HCT116 (cell line): ENCODE results near the gene ATAD3A. TPM values are rescaled to one million over a fixed set of nuclear protein-coding genes. Genes with fewer than 3 reads are reported as not detected.
"Not testable (repeated sequence)": the region's sequence is repeated elsewhere in the genome, so short reads cannot be mapped to it uniquely, and the experiment has no call there.

Experiments
- ATAC-seq: fragments of 200-7000 bp; cut with Tn5 transposase; 2 replicates; pipeline ENCODE4 v1.9.1; 2020; ENCODE audit warnings: mild to moderate bottlenecking, moderate library complexity
- BruUV-seq: library from RNA; stranded (reverse); fragments of 400-500 nt; replicated peaks from 2 replicates; lab custom pipeline; 2021; lab: Mats Ljungman, UMichigan
- CTCF ChIA-PET: fragments of 300-600 bp; sonication (Branson Sonifier 250); formaldehyde crosslinking; loops from one replicate; lab custom pipeline; 2021; ENCODE audit warnings: antibody characterized with exemption; lab: Charles Lee
- POLR2A ChIA-PET: fragments of 300-600, 350-600 bp; sonication (Branson Sonifier 250); formaldehyde crosslinking; loops from one replicate; lab custom pipeline; 2021; ENCODE audit warnings: antibody characterized with exemption; lab: Charles Lee
- RAD21 ChIA-PET, 2 experiments: fragments of 300-600 bp; sonication (Branson Sonifier 250); formaldehyde crosslinking; loops; one replicate each; lab custom pipeline; 2023; ENCODE audit warnings: low total read pairs in 2 of 2; ENCODE audit not compliant: uncharacterized antibody in 2 of 2, unreplicated experiment in 2 of 2, low non-redundant PET in 1 of 2; lab: Charles Lee
- DNase-seq: peaks from one replicate; pipeline ENCODE4 v3.0.0-alpha.2; 2010; ENCODE audit warnings: low read depth, low spot score
- H2AFZ ChIP-seq: fragments of 200-600 bp; shearing (Covaris generic), sonication (generic); 2 replicates; pipeline ENCODE4 v1.6.1; 2017; ENCODE audit warnings: low read depth, mixed run types, mixed read lengths, antibody characterized with exemption, low read length; ENCODE audit not compliant: poor library complexity, severe bottlenecking
- H3K27ac ChIP-seq: 2 replicates; pipeline ENCODE4 v1.5.1; 2012; ENCODE audit warnings: low read depth, low read length
- H3K27me3 ChIP-seq: fragments of 200-600 bp; sonication (generic); 2 replicates; pipeline ENCODE4 v1.6.1; 2016; ENCODE audit warnings: mixed run types, low read length, mixed read lengths; ENCODE audit not compliant: insufficient read depth
- H3K36me3 ChIP-seq, 2 experiments: fragments of 200-500 bp in 1 of 2; fragments of 200-600 bp in 1 of 2; sonication (Bioruptor generic) in 1 of 2; sonication (generic) in 1 of 2; 2 replicates each; pipeline versions ENCODE4 v1.5.1 to v1.6.1; 2014 to 2016; ENCODE audit warnings: low read length in 2 of 2, inconsistent platforms in 1 of 2, mixed read lengths in 1 of 2, mixed run types in 1 of 2; ENCODE audit not compliant: insufficient read depth in 2 of 2, control insufficient read depth in 1 of 2
- H3K4me1 ChIP-seq, 2 experiments: fragments of 200-600 bp in 1 of 2; sonication (generic) in 1 of 2; 2 replicates each; pipeline versions ENCODE4 v1.5.1 to v1.6.1; 2012 to 2017; ENCODE audit warnings: low read length in 2 of 2, inconsistent platforms in 1 of 2, mild to moderate bottlenecking in 1 of 2, mixed read lengths in 1 of 2, mixed run types in 1 of 2, moderate library complexity in 1 of 2; ENCODE audit not compliant: insufficient read depth in 2 of 2, control insufficient read depth in 1 of 2
- H3K4me2 ChIP-seq: fragments of 200-600 bp; sonication (generic); 2 replicates; pipeline ENCODE4 v1.6.1; 2017; ENCODE audit warnings: mixed run types, low read length, mixed read lengths
- H3K4me3 ChIP-seq, 2 experiments: fragments of 200-600 bp in 1 of 2; sonication (generic) in 1 of 2; replicated peaks in 1 of 2; 2 replicates each; pipeline ENCODE4 v1.5.1; 2011 to 2016; ENCODE audit warnings: low read length in 2 of 2, control low read depth in 1 of 2, low read depth in 1 of 2, mild to moderate bottlenecking in 1 of 2, mixed read lengths in 1 of 2, mixed run types in 1 of 2
- H3K79me2 ChIP-seq: fragments of 200-600 bp; sonication (generic); 2 replicates; pipeline ENCODE4 v1.6.1; 2017; ENCODE audit warnings: mild to moderate bottlenecking, mixed run types, low read length, moderate library complexity, mixed read lengths; ENCODE audit not compliant: insufficient read depth
- H3K9ac ChIP-seq: fragments of 200-600 bp; sonication (generic); 2 replicates; pipeline ENCODE4 v1.6.1; 2016; ENCODE audit warnings: low read length, mixed read lengths
- H3K9me2 ChIP-seq: fragments of 200-600 bp; sonication (generic), shearing (Covaris generic); 2 replicates; pipeline ENCODE4 v1.6.1; 2017; ENCODE audit warnings: mixed run types, mild to moderate bottlenecking, moderate library complexity; ENCODE audit not compliant: insufficient read depth
- H3K9me3 ChIP-seq, 2 experiments: fragments of 200-500 bp in 1 of 2; fragments of 200-600 bp in 1 of 2; sonication (Bioruptor generic) in 1 of 2; sonication (generic) in 1 of 2; 2 replicates each; pipeline ENCODE4 v1.6.1; 2014 to 2017; ENCODE audit warnings: low read length in 2 of 2, mixed read lengths in 2 of 2, inconsistent platforms in 1 of 2, low read depth in 1 of 2, mild to moderate bottlenecking in 1 of 2, mixed run types in 1 of 2, moderate library complexity in 1 of 2; ENCODE audit not compliant: control insufficient read depth in 1 of 2, insufficient read depth in 1 of 2
- H4K20me1 ChIP-seq: fragments of 200-600 bp; sonication (generic), shearing (Covaris generic); 2 replicates; pipeline ENCODE4 v1.6.1; 2017; ENCODE audit warnings: mixed run types, mild to moderate bottlenecking, moderate library complexity; ENCODE audit not compliant: insufficient read depth
- CTCF ChIP-seq, 3 experiments: fragments of 200-600 bp in 1 of 3; sonication (generic) in 1 of 3; IDR thresholded peaks in 2 of 3; conservative IDR thresholded peaks in 1 of 3; 2 replicates each; pipeline ENCODE4 v1.5.1; 2012 to 2017; ENCODE audit warnings: low read depth in 2 of 3, low read length in 2 of 3, antibody characterized with exemption in 1 of 3, borderline replicate concordance in 1 of 3, control low read depth in 1 of 3, mild to moderate bottlenecking in 1 of 3, mixed read lengths in 1 of 3, mixed run types in 1 of 3, moderate library complexity in 1 of 3; ENCODE audit not compliant: insufficient read depth in 1 of 3
- intact Hi-C: fragments of 100-400 bp; cut with micrococcal nuclease; formaldehyde crosslinking; loops from 2 replicates; pipeline ENCODE4 v1.10.0; 2022
- total RNA-seq: library from RNA; stranded (reverse); gene quantifications from one replicate; pipeline ENCODE4 v1.2.1, GENCODE V29; 2021; ENCODE audit not compliant: unreplicated experiment

The ATAD3A gene
- total RNA-seq, 1 experiment from 2014 or later: 92.3 TPM

GRCh38 chr1:1505366-1505798 is 6.6 kb upstream of the ATAD3A start:
- RAD21 ChIA-PET: interaction anchor here in 1 of 2 experiments (0.6 kb wide), 2 partner anchors 124 to 328 kb away, joined by 3 read pairs; no protein-coding TSS in a partner anchor
- intact Hi-C loops: loop anchor here (1.0 kb wide), 1 partner anchor 130 kb away; the partner anchor contains the start of gene AURKAIP1

GRCh38 chr1:1505801-1506200 is 6.2 kb upstream of the ATAD3A start:
- not testable (repeated sequence) for H3K27me3 ChIP-seq, H4K20me1 ChIP-seq, ATAC-seq, H3K36me3 ChIP-seq, DNase-seq, H3K9me2 ChIP-seq, H3K79me2 ChIP-seq, BruUV-seq, H3K9me3 ChIP-seq, H3K4me3 ChIP-seq, H2AFZ ChIP-seq
- peak overlapping the region; percentile 61 for H3K27ac ChIP-seq
- H3K9ac ChIP-seq: peak overlapping the region; percentile 20; the same call in 1 of the 2 replicates
- peaks cover 13 to 23% of the 10 kb centered on the region in 2 experiments for H3K4me1 ChIP-seq
- ChIA-PET CTCF (interaction anchor here (0.5 to 1.9 kb wide), 4 partner anchors 64 to 189 kb away, joined by 3 to 10 read pairs (median 4); partner anchors contain the start of gene CCNL2), POLR2A (interaction anchor here (1.2 kb wide), 1 partner anchor 107 kb away, joined by 3 read pairs; the partner anchor contains the start of gene CCNL2), RAD21 (interaction anchor here in 1 of 2 experiments (0.6 kb wide), 2 partner anchors 124 to 329 kb away, joined by 3 read pairs; no protein-coding TSS in a partner anchor)
- peak overlapping the region; percentile 51 for H3K4me2 ChIP-seq
- intact Hi-C loops: loop anchor here (1.0 kb wide), 1 partner anchor 130 kb away; the partner anchor contains the start of gene AURKAIP1

More at GRCh38 chr1:1505366-1505798, 6.6 kb upstream of the ATAD3A start:
- H3K27ac ChIP-seq: peak overlapping the region; percentile 61
- H3K4me3 ChIP-seq, H3K79me2 ChIP-seq, H3K36me3 ChIP-seq, H4K20me1 ChIP-seq, H3K9ac ChIP-seq, H3K9me2 ChIP-seq, H3K9me3 ChIP-seq, H2AFZ ChIP-seq, H3K27me3 ChIP-seq, DNase-seq: not testable (repeated sequence)
- TSS peak; percentile 84 for BruUV-seq
- peak in 2 of 3 experiments; percentile 8 to 22; a peak in 2 of 6 replicates for TF ChIP-seq CTCF (IDR thresholded peaks at IDR 0.05 in 2 of 3, conservative IDR thresholded peaks at IDR 0.05 in 1 of 3; ENCODE audit: borderline replicate concordance in 1 of 3, insufficient read depth in 1 of 3, low read depth in 2 of 3, low read length in 2 of 3)
- peak; percentile 80 for ATAC-seq
- peaks cover 9 to 19% of the 10 kb centered on the region in 2 experiments for H3K4me1 ChIP-seq
- ChIA-PET CTCF (interaction anchor here (0.5 to 1.9 kb wide), 6 partner anchors 64 to 189 kb away, joined by 3 to 10 read pairs (median 3); partner anchors contain the start of genes AURKAIP1 and CCNL2), POLR2A (interaction anchor here (1.2 kb wide), 1 partner anchor 106 kb away, joined by 3 read pairs; the partner anchor contains the start of gene CCNL2)
- H3K4me2 ChIP-seq: peak overlapping the region; percentile 51
